Thyroid gland (tissue), 4 donors: ENCODE measurements around the gene LPP.

Source experiments
- CTCF ChIP-seq, 6 experiments: fragments of 200-600 bp in 3 of 6; fragments of 450-650 bp in 3 of 6; sonication (generic) in 3 of 6; IDR thresholded peaks; one replicate each; pipeline ENCODE4 v1.5.1; 2016 to 2019; ENCODE audit warnings: antibody characterized with exemption in 6 of 6, mild to moderate bottlenecking in 2 of 6, inconsistent platforms in 1 of 6, moderate library complexity in 1 of 6
- POLR2A ChIP-seq, 2 donors: fragments of 450-650 bp; IDR thresholded peaks; one replicate each; pipeline ENCODE4 v1.6.1; 2017; ENCODE audit warnings: antibody characterized with exemption in 2 of 2, mild to moderate bottlenecking in 2 of 2, moderate library complexity in 1 of 2

GRCh38 chr3:188904670-188905069, 750.7 kb downstream of the LPP start:
- TF ChIP-seq POLR2A (IDR thresholded peaks at IDR 0.05): no peak
- TF ChIP-seq CTCF (IDR thresholded peaks at IDR 0.05): no peak
